Activated T-helper 1 cell treated with anti-CD3 and anti-CD28 coated beads, Interleukin-12 subunit alpha, Interleukin-12 subunit beta, Interleukin-2, Interleukin-4 antibody, amounts not matched to agents 30 ng/mL and 10 ng/mL and 1 ng/mL, durations not matched to agents 14 hours and 24 hours and 36 hours (primary cell): ENCODE results near the gene PRR23E. TPM values are rescaled to one million over a fixed set of nuclear protein-coding genes. Genes with fewer than 3 reads are reported as not detected.

Source experiments
- DNase-seq: peaks from one replicate; pipeline ENCODE4 v3.0.0; 2021; ENCODE audit warnings: low spot score
- H3K27ac Mint-ChIP-seq: one replicate; pipeline ENCODE4 v1.8.0; 2021; ENCODE audit warnings: mild to moderate bottlenecking, mixed read lengths
- H3K27me3 Mint-ChIP-seq: one replicate; pipeline ENCODE4 v1.8.0; 2022; ENCODE audit warnings: mild to moderate bottlenecking, moderate library complexity, mixed read lengths; ENCODE audit not compliant: insufficient read depth
- H3K36me3 Mint-ChIP-seq: one replicate; pipeline ENCODE4 v1.8.0; 2021; ENCODE audit warnings: low read depth, mixed read lengths
- H3K4me1 Mint-ChIP-seq: one replicate; pipeline ENCODE4 v1.8.0; 2021; ENCODE audit warnings: low read depth, mixed read lengths
- H3K4me3 Mint-ChIP-seq: one replicate; pipeline ENCODE4 v1.8.0; 2021; ENCODE audit warnings: mild to moderate bottlenecking, moderate library complexity, mixed read lengths
- H3K9me3 Mint-ChIP-seq: one replicate; pipeline ENCODE4 v1.8.0; 2021; ENCODE audit warnings: mixed read lengths
- intact Hi-C: fragments of 100-400 bp; cut with micrococcal nuclease; formaldehyde crosslinking; loops from one replicate; pipeline ENCODE4 v1.15.1; 2024
- total RNA-seq: library from RNA; stranded (reverse); gene quantifications from 2 replicates; pipeline ENCODE4 v1.2.3, GENCODE V29; 2022

PRR23E gene
- total RNA-seq, 1 donor from 2014 or later, result not detected

DNA sequence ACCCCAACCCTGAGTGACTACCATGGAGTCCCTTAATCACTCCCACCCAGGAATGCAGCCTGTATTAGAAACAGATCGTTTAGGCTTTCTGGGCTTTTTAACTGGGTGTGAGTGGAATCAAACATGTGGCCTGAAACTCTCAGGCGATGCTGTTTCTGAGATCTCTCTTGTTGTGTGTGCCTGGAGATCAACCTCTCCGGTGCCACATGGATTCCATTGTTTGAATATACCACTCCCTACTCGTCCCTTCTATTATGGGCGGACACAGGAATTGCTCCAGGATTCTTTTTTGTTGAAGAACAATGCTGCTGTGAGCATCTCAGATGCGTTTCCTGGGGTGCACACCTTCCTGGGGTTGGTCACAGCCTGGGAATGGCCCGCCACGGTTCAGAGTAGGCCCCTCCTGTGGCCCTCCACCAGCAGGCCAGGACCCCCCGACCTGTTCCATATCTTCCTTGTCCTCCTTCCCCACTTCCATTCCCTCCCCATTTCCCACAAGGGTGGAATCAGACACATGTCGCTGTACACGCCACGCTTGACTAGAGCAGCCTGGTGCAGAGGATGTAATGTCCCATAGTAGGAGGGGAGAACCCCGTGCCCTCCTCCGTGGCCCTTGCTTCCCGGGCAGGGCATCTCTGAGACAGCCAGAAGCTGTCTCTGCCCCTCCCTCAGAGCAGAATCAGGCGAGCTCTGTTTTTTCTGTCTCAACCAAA is 36.4 kb upstream of the PRR23E start:
- no peaks in the 10 kb centered on the region for H3K36me3 Mint-ChIP-seq
- no peak overlapping the region for H3K27ac Mint-ChIP-seq
- no peak overlapping the region for H3K4me3 Mint-ChIP-seq
- no peak for DNase-seq
- intact Hi-C loops, result no loop called here
- no peaks in the 10 kb centered on the region for H3K27me3 Mint-ChIP-seq
- no peaks in the 10 kb centered on the region for H3K4me1 Mint-ChIP-seq
- H3K9me3 Mint-ChIP-seq, result no peaks in the 10 kb centered on the region

DNA sequence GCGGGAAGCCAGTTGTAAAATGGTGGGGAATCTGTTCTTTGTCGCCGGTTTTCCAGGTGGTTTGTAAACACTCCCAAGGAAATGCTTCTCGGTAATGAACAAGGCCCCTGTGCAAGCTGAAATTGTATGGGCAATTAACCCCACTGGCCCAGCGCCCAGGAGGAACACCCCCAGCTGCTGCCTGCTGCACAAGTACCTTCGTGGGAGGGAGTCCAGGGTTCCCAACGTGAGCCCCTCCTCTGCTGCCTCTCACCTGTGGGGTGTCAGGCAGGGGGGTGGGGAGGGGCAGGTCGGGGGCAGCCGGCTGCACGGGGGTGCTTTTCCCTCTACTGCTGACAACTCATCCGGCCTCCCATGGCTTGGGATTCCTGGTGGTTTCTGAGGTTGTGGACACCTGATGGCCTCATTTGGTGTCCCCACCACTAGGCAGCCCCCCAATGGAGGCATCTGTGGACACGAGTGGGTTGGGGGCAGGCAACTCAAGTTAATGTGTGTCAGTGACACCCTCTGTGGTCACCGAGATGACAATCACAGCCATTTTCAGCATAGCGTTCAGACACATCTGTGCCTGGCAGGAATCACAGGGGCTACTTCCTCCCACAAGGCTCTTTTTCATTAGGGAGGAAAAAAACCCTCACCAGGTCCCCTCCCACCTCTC is 35.6 kb upstream of the PRR23E start:
- no peak overlapping the region for H3K4me3 Mint-ChIP-seq
- H3K36me3 Mint-ChIP-seq, result no peaks in the 10 kb centered on the region
- H3K27me3 Mint-ChIP-seq, result no peaks in the 10 kb centered on the region
- no peaks in the 10 kb centered on the region for H3K4me1 Mint-ChIP-seq
- H3K27ac Mint-ChIP-seq, result no peak overlapping the region
- intact Hi-C loops, result no loop called here
- DNase-seq, result no peak
- H3K9me3 Mint-ChIP-seq, result no peaks in the 10 kb centered on the region

DNA sequence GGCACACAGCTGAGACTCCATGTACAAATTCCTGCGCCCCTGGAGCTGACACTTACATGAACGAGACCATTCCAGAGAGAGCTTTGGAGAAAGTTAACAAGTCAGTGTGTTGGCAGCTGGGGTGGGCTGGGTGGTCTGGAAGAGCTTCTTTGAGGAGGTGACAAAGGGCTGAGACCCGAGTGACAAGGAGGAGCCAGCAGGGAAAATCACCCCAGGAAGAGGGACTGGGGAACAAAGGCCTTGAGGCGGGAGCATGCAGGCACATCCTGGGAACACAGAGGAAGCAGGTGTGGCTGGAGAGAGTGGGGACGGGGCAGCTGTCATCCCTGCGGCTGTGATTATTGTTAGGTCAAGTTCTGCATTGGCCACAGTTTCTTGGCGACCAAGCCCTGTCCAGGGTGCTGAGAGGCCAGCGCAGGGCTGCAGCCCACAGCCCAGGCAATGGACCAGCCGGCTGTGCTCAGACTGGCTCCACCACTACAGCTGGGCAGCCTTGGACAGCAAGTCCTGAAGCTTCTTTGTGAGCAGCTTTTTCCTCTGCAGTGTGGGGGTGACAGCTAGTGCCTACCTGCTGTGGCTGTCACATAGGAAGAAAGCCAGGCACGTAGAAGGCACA is 34.2 kb upstream of the PRR23E start:
- intact Hi-C loops, result no loop called here
- Mint-ChIP-seq H3K27me3 (no peaks in the 10 kb centered on the region), H3K27ac (no peak overlapping the region), H3K9me3 (no peaks in the 10 kb centered on the region), H3K4me3 (no peak overlapping the region), H3K36me3 (no peaks in the 10 kb centered on the region), H3K4me1 (no peaks in the 10 kb centered on the region)
- DNase-seq, result no peak

DNA sequence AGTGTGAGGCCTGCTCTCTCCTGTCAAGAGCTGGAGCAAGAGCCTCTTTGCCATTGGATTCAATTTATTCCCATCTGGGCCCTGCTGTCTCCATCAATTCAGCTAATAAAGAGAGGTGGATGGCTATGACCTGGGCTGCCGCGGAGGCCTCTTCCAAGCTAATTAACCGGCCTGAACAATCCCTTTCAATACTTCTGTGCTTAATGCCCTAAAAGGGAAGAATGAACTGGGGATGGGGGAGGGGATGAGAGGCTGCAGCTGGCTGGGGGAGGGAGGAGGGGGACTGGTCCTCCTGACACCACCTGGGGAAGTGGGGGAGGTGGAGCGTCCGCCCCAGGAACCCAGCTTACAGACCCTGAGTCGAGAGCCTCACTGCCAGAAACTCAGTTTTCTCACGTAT is 33.4 kb upstream of the PRR23E start:
- no peaks in the 10 kb centered on the region for H3K9me3 Mint-ChIP-seq
- H3K27me3 Mint-ChIP-seq, result no peaks in the 10 kb centered on the region
- H3K36me3 Mint-ChIP-seq, result no peaks in the 10 kb centered on the region
- intact Hi-C loops, result no loop called here
- no peak overlapping the region for H3K27ac Mint-ChIP-seq
- no peak for DNase-seq
- H3K4me1 Mint-ChIP-seq, result no peaks in the 10 kb centered on the region
- H3K4me3 Mint-ChIP-seq, result no peak overlapping the region

DNA sequence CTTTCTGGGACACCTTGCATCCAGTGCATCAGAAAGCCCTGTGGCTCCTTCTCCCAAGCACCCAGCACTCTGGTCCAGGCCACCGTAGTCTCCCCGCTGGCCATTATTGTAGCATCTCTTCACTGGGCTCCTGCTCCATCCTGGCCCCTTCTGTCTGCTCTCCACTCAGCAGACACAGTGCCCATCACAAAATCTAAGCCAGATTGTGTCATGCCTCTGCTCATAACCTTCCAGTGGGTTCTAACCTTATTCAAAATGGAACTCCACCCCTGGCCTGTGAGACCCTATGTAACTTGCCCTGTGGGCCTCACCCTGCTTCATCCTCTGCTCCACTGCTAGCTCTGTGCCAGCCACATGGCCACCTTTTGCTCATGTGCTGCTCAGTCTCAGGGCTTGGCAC is 31.7 kb upstream of the PRR23E start:
- no peak for DNase-seq
- no peaks in the 10 kb centered on the region for H3K9me3 Mint-ChIP-seq
- intact Hi-C loops, result no loop called here
- no peaks in the 10 kb centered on the region for H3K27me3 Mint-ChIP-seq
- H3K4me3 Mint-ChIP-seq, result no peak overlapping the region
- no peaks in the 10 kb centered on the region for H3K4me1 Mint-ChIP-seq
- no peak overlapping the region for H3K27ac Mint-ChIP-seq
- no peaks in the 10 kb centered on the region for H3K36me3 Mint-ChIP-seq

DNA sequence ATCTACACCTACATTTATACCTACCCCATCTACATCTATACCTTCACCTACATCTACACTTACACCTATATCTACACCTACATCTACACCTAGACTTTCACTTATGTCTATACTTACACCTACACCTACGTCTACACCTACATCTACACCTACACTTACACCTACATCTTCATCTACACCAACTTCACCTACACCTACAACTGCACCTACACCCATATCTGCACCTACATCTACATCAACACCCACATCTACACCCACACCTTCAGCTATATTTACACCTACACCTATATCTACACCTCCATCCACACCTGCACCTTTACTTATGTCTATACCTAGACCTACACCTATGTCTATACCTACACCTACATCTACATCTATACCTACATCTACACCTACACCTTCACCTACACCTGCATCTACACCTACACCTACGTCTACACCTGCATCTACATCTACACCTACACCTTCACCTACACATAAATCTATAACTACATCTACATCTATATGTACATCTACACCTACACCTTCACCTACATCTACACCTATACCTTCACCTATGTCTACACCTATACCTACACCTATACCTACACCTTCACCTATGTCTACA is 30.9 kb upstream of the PRR23E start:
- H3K27me3 Mint-ChIP-seq, result no peaks in the 10 kb centered on the region
- H3K4me1 Mint-ChIP-seq, result no peaks in the 10 kb centered on the region
- H3K9me3 Mint-ChIP-seq, result no peaks in the 10 kb centered on the region
- intact Hi-C loops, result no loop called here
- H3K36me3 Mint-ChIP-seq, result no peaks in the 10 kb centered on the region
- no peak for DNase-seq
- H3K27ac Mint-ChIP-seq, result no peak overlapping the region
- no peak overlapping the region for H3K4me3 Mint-ChIP-seq

DNA sequence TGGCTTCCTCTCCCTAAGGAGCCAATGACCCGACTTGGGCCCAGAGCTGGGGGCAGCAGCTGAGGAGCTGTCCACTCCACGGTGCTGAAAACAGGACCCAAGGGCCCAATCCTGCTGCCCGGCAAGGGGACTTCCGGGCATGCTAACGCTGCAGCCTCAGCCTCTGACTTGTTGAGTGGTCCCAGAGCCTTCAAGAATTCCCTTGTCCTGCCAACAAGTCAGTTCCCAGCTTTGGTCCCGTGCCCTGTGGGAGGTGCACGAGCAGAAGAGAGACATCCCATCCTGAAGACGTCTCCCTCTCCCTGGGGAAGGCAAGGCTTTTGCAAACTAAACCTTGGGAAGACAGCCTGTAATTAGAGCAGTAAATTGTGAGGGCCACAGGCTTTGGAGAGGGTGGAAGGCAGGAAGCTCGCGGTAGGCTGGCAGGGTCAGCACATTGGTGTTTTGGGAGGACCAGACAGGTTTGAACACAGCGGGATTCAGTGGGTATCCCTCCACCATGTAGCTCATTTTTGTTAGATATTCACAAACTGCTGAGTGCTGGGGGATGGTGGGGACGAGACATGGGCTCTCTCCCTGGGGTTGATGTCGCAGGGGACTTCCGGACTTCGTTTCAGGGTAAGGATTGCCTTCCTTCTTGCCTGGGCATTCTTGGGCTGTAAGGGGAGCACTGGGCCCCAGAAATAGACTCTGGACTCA is 29.8 kb upstream of the PRR23E start:
- Mint-ChIP-seq H3K27me3 (peaks cover 2% of the 10 kb centered on the region), H3K9me3 (no peaks in the 10 kb centered on the region), H3K36me3 (no peaks in the 10 kb centered on the region), H3K4me1 (no peaks in the 10 kb centered on the region), H3K4me3 (no peak overlapping the region), H3K27ac (no peak overlapping the region)
- intact Hi-C loops, result no loop called here
- no peak for DNase-seq

DNA sequence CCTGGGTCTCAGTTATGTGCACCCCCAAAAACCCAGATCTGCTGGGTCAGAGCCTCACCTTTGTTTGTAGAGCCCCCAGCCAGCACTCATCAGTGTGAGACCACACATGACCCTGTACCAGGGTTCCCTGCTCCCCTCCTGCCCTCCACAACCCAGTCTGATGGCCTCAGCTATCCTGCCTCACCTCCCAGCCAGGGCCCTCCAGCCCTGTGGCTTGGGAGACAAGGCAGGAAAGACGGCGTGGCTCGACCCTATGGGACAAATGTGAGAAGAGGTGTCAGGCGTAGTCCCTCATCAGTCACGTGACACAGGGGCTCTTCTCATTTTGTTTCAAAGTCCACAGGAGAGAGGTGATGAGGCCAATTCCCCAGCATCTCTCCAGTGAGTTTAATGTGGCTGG is 28.3 kb upstream of the PRR23E start:
- intact Hi-C loops, result no loop called here
- H3K9me3 Mint-ChIP-seq, result no peaks in the 10 kb centered on the region
- no peaks in the 10 kb centered on the region for H3K36me3 Mint-ChIP-seq
- H3K27me3 Mint-ChIP-seq, result peaks cover 4% of the 10 kb centered on the region
- H3K27ac Mint-ChIP-seq, result no peak overlapping the region
- H3K4me1 Mint-ChIP-seq, result no peaks in the 10 kb centered on the region
- no peak overlapping the region for H3K4me3 Mint-ChIP-seq
- no peak for DNase-seq

DNA sequence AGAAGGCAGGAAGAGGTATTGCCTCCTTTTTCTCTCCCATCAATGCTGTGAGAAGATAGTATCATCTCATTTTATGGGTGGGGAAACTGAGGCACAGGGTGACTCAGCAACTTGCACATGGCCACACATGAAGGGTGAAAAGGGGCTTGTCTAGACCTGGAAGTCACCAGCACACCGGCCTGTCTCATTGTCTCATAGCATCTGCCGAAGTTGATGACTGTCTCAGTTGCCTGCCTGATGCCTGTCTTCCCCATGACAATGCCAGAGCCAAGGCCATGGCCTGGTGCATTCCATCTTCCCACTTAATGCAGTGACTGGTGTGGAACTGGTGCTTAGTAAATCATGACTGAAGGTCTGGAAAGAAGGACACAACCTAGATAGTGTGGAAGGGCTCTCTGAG is 27.9 kb upstream of the PRR23E start:
- H3K27me3 Mint-ChIP-seq, result peaks cover 4% of the 10 kb centered on the region
- no peak for DNase-seq
- intact Hi-C loops, result no loop called here
- no peak overlapping the region for H3K4me3 Mint-ChIP-seq
- no peaks in the 10 kb centered on the region for H3K36me3 Mint-ChIP-seq
- no peak overlapping the region for H3K27ac Mint-ChIP-seq
- H3K9me3 Mint-ChIP-seq, result no peaks in the 10 kb centered on the region
- H3K4me1 Mint-ChIP-seq, result no peaks in the 10 kb centered on the region

DNA sequence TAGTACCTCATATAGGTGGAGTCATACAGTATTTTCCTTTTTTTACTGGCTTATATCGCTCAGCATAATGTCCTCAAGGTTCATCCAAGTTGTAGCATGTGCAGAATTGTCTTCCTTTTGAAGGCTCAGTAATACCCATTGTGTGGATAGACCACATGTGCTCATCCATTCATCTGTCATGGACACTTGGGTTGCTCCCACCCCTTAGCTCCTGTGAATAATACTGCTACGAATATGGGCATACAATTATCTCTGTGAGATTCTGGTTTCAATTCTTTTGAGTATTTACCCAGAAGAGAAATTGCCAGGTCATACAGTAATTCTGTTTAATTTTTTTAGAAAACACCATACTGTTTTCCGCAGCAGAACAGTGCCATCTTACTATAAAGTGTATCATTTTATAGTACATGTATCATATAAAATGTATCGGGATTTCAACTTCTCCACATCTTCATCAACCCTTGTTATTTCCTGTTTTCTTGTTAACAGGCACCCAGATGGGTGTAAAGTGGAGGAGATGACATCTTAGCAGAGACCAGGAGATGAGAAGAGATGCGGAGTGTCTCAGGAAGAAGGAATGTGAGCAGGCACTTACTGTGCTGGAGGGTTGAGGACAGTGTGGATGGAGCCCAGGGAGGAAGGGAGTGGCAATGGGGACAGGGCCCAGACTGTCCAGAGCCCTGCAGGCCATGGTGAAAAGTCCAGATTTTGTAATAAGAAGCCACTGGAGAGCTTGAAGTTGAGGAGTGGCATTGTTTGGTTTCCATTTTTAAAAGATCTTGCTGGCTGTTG is 27.0 kb upstream of the PRR23E start:
- Mint-ChIP-seq H3K9me3 (no peaks in the 10 kb centered on the region), H3K27me3 (peaks cover 4% of the 10 kb centered on the region), H3K36me3 (no peaks in the 10 kb centered on the region), H3K4me1 (no peaks in the 10 kb centered on the region), H3K27ac (no peak overlapping the region), H3K4me3 (no peak overlapping the region)
- no peak for DNase-seq
- intact Hi-C loops, result no loop called here

DNA sequence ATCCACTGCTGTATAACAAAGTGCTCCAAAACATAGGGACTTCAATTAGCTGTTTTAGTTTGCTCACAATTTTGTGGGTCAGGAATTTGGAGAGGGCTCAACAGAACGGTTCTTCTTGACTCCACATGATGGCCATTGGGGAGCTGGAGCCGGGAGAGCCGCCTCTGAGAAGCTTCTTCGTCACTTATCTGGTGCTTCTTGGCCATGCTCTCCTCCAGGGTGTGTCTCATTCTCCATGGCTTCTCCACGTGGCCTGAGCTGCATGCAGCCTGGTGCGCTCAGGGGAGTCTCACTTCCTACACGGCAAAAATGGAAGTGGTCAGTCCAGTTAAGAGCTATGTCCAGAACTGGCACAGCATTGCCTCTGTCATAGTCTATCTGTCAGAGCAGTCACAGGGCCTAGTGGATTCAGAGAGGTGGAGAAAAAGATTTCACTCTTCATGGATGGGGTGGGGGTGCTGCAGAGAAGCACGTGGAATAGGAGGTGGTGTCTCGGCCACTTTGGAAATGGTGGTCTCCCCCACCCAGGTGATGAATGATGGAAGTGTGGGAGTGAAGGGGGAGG is 26.3 kb upstream of the PRR23E start:
- no peak overlapping the region for H3K4me3 Mint-ChIP-seq
- DNase-seq, result no peak

More for the DNA sequence above, 26.3 kb upstream of the PRR23E start:
- intact Hi-C loops, result no loop called here
- Mint-ChIP-seq H3K27ac (no peak overlapping the region), H3K36me3 (no peaks in the 10 kb centered on the region), H3K9me3 (no peaks in the 10 kb centered on the region), H3K27me3 (peaks cover 4% of the 10 kb centered on the region), H3K4me1 (no peaks in the 10 kb centered on the region)
